SK-N-SH (cell line): ENCODE measurements around the gene SIRT2. TPM values are rescaled to one million over a fixed set of nuclear protein-coding genes. Genes with fewer than 3 reads are reported as not detected.

ENCODE experiments used
- CTCF ChIA-PET: fragments of 300-600, 350-600 bp; formaldehyde crosslinking; extraction: SDS; loops from one replicate; lab custom pipeline; 2021; lab: Yijun Ruan, JAX
- POLR2A ChIA-PET: fragments of 350-600 bp; sonication (Branson Sonifier 250); formaldehyde crosslinking; extraction: SDS; loops from one replicate; lab custom pipeline; 2020; ENCODE audit warnings: antibody characterized with exemption, inconsistent platforms; lab: Yijun Ruan, JAX
- DNase-seq: peaks from one replicate; pipeline ENCODE4 v3.0.0; 2012
- H2AFZ ChIP-seq: fragments of 200-600 bp; sonication (generic); 2 replicates; pipeline ENCODE4 v1.8.1; 2016; ENCODE audit warnings: antibody characterized with exemption, mild to moderate bottlenecking, low read depth
- H3F3A ChIP-seq: fragments of 200-600 bp; sonication (generic); replicated peaks from 2 replicates; pipeline ENCODE3; 2016; ENCODE audit warnings: antibody characterized with exemption, mild to moderate bottlenecking; ENCODE audit not compliant: insufficient read depth
- H3K27ac ChIP-seq, 2 experiments: fragments of 200-500 bp in 1 of 2; fragments of 200-600 bp in 1 of 2; sonication (Bioruptor generic) in 1 of 2; sonication (generic), shearing (Covaris generic) in 1 of 2; 2 replicates each; pipeline versions ENCODE4 v1.5.1 to v1.6.1; 2014 to 2016; ENCODE audit warnings: low read depth in 2 of 2, inconsistent platforms in 1 of 2, low read length in 1 of 2, mild to moderate bottlenecking in 1 of 2, mixed read lengths in 1 of 2
- H3K27me3 ChIP-seq: fragments of 200-600 bp; sonication (generic), shearing (Covaris generic); 2 replicates; pipeline ENCODE4 v1.6.1; 2016; ENCODE audit warnings: mixed run types; ENCODE audit not compliant: insufficient read depth
- H3K36me3 ChIP-seq, 2 experiments: fragments of 200-500 bp in 1 of 2; fragments of 200-600 bp in 1 of 2; sonication (Bioruptor generic) in 1 of 2; sonication (generic) in 1 of 2; replicated peaks in 1 of 2; 2 replicates each; pipeline versions ENCODE3 to v1.5.1; 2014 to 2016; ENCODE audit warnings: low read length in 1 of 2, mild to moderate bottlenecking in 1 of 2; ENCODE audit not compliant: insufficient read depth in 2 of 2, control insufficient read depth in 1 of 2
- H3K4me1 ChIP-seq, 2 experiments: fragments of 200-500 bp in 1 of 2; fragments of 200-600 bp in 1 of 2; sonication (Bioruptor generic) in 1 of 2; sonication (generic), shearing (Covaris generic) in 1 of 2; 2 replicates each; pipeline versions ENCODE4 v1.5.1 to v1.6.1; 2014 to 2016; ENCODE audit warnings: low read depth in 1 of 2, low read length in 1 of 2, mixed run types in 1 of 2; ENCODE audit not compliant: insufficient read depth in 2 of 2, control insufficient read depth in 1 of 2
- H3K4me2 ChIP-seq: fragments of 200-600 bp; sonication (generic), shearing (Covaris generic); 2 replicates; pipeline ENCODE4 v1.6.1; 2017; ENCODE audit warnings: mixed run types
- H3K4me3 ChIP-seq, 2 experiments: fragments of 200-500 bp in 1 of 2; fragments of 200-600 bp in 1 of 2; sonication (Bioruptor generic) in 1 of 2; sonication (generic), shearing (Covaris generic) in 1 of 2; 2 replicates each; pipeline versions ENCODE4 v1.5.1 to v1.8.1; 2014 to 2016; ENCODE audit warnings: low read depth in 2 of 2, inconsistent platforms in 1 of 2, low read length in 1 of 2, mild to moderate bottlenecking in 1 of 2, mixed read lengths in 1 of 2, moderate library complexity in 1 of 2
- H3K79me2 ChIP-seq: fragments of 200-600 bp; sonication (generic); 2 replicates; pipeline ENCODE4 v1.8.1; 2017; ENCODE audit warnings: mild to moderate bottlenecking; ENCODE audit not compliant: insufficient read depth
- H3K9ac ChIP-seq: fragments of 200-600 bp; sonication (generic); 2 replicates; pipeline ENCODE4 v1.6.1; 2017; ENCODE audit warnings: mixed run types
- H3K9me2 ChIP-seq: fragments of 200-600 bp; sonication (generic); 2 replicates; pipeline ENCODE4 v1.6.1; 2017; ENCODE audit warnings: mixed run types
- H3K9me3 ChIP-seq: fragments of 200-600 bp; sonication (generic); 2 replicates; pipeline ENCODE4 v1.6.1; 2017; ENCODE audit warnings: mixed run types, mild to moderate bottlenecking, moderate library complexity
- H4K20me1 ChIP-seq: fragments of 200-600 bp; sonication (generic); 2 replicates; pipeline ENCODE4 v1.6.1; 2017; ENCODE audit warnings: mild to moderate bottlenecking, mixed run types; ENCODE audit not compliant: insufficient read depth
- CHD2 ChIP-seq: fragments of 150-350 bp; IDR thresholded peaks from 2 replicates; pipeline ENCODE4 v1.6.1; 2018; ENCODE audit warnings: low read length; ENCODE audit not compliant: partially characterized antibody
- CTCF ChIP-seq: fragments of 200-600 bp; sonication (generic); IDR thresholded peaks from 2 replicates; pipeline ENCODE4 v1.6.1; 2017; ENCODE audit warnings: antibody characterized with exemption, mild to moderate bottlenecking, moderate library complexity
- ELF1 ChIP-seq: IDR thresholded peaks from 2 replicates; pipeline ENCODE4 v1.4.0; 2012
- EZH2phosphoT487 ChIP-seq: fragments of 200-600 bp; sonication (generic); IDR thresholded peaks from 2 replicates; pipeline ENCODE4 v1.6.1; 2017; ENCODE audit warnings: low read depth, mixed run types, mild to moderate bottlenecking, antibody characterized with exemption, moderate library complexity, borderline replicate concordance
- GABPA ChIP-seq: IDR thresholded peaks from 2 replicates; pipeline ENCODE4 v1.4.0; 2012; ENCODE audit warnings: low read depth, mild to moderate bottlenecking
- GATA2 ChIP-seq: sonication (generic); formaldehyde crosslinking; IDR thresholded peaks from 2 replicates; pipeline ENCODE4 v1.5.0; 2020; ENCODE audit warnings: mild to moderate bottlenecking, missing genetic modification reagents
- JUND ChIP-seq: IDR thresholded peaks from 2 replicates; pipeline ENCODE4 v1.4.0; 2012
- MAX ChIP-seq: IDR thresholded peaks from 2 replicates; pipeline ENCODE4 v1.4.0; 2012; ENCODE audit warnings: low read depth
- MEF2A ChIP-seq: IDR thresholded peaks from 2 replicates; pipeline ENCODE4 v1.4.0; 2012; ENCODE audit warnings: low read depth, borderline replicate concordance
- MXI1 ChIP-seq: IDR thresholded peaks from 2 replicates; pipeline ENCODE4 v1.6.1; 2012; ENCODE audit warnings: mild to moderate bottlenecking, low read depth, low read length, improper control_type of control experiment
- NFIC ChIP-seq: IDR thresholded peaks from 2 replicates; pipeline ENCODE4 v1.4.0; 2012; ENCODE audit warnings: borderline replicate concordance
- NRF1 ChIP-seq: IDR thresholded peaks from 2 replicates; pipeline ENCODE4 v1.6.1; 2012; ENCODE audit warnings: low read depth, mild to moderate bottlenecking, low read length
- PBX3 ChIP-seq: IDR thresholded peaks from 2 replicates; pipeline ENCODE4; 2012
- POLR2AphosphoS5 ChIP-seq: IDR thresholded peaks from 2 replicates; pipeline ENCODE4 v1.6.1; 2012; ENCODE audit warnings: low read depth, low read length
- REST ChIP-seq: IDR thresholded peaks from 2 replicates; pipeline ENCODE4 v1.6.1; 2012; ENCODE audit warnings: mild to moderate bottlenecking, low read depth, low read length, moderate library complexity
- RFX5 ChIP-seq: IDR thresholded peaks from 2 replicates; pipeline ENCODE4 v1.6.1; 2012; ENCODE audit warnings: mild to moderate bottlenecking, improper control_type of control experiment, low read length
- RXRA ChIP-seq: IDR thresholded peaks from 2 replicates; pipeline ENCODE4 v1.4.0; 2012; ENCODE audit warnings: low read depth, mild to moderate bottlenecking, borderline replicate concordance
- SIN3A ChIP-seq: IDR thresholded peaks from 2 replicates; pipeline ENCODE4 v1.6.1; 2012; ENCODE audit warnings: low read depth, mild to moderate bottlenecking, low read length, moderate library complexity, borderline replicate concordance
- SMC3 ChIP-seq: IDR thresholded peaks from 2 replicates; pipeline ENCODE4 v1.6.1; 2012; ENCODE audit warnings: low read depth, low read length, improper control_type of control experiment
- TAF1 ChIP-seq: IDR thresholded peaks from 2 replicates; pipeline ENCODE4 v1.6.1; 2012; ENCODE audit warnings: low read depth, mild to moderate bottlenecking, low read length, moderate library complexity, borderline replicate concordance
- TCF12 ChIP-seq: IDR thresholded peaks from 2 replicates; pipeline ENCODE4 v1.4.0; 2012
- TEAD4 ChIP-seq: IDR thresholded peaks from 2 replicates; pipeline ENCODE4 v1.4.0; 2012; ENCODE audit warnings: mild to moderate bottlenecking, borderline replicate concordance; ENCODE audit not compliant: insufficient read depth
- USF2 ChIP-seq: fragments of 150-350 bp; IDR thresholded peaks from 2 replicates; pipeline ENCODE4 v1.6.1; 2017; ENCODE audit warnings: antibody characterized with exemption, low read length, low read depth, borderline replicate concordance
- YY1 ChIP-seq: IDR thresholded peaks from 2 replicates; pipeline ENCODE4 v1.4.0; 2012; ENCODE audit warnings: low read depth, mild to moderate bottlenecking
- WGBS: methylation state at CpG from one replicate; pipeline ENCODE4 v1.1.6; 2017; ENCODE audit warnings: low lambda C conversion rate; 5-methylcytosine and 5-hydroxymethylcytosine counted together
- polyA plus RNA-seq, 3 experiments: library from polyadenylated mRNA; depleted of rRNA; stranded (reverse); fragments of >200 nt; gene quantifications; 2 replicates each; pipeline ENCODE4 v1.2.3, GENCODE V29; 2012

SIRT2 gene
- polyA plus RNA-seq, 1 of the 3 experiments (the other 2 are of a cell fraction) = 39.3 TPM

- H3K36me3 ChIP-seq = no peaks in the 10 kb centered on the region
- H3K4me1 ChIP-seq = peaks cover 0 to 10% of the 10 kb centered on the region in 2 experiments; a peak in 1 of 4 replicates
- no peaks in the 10 kb centered on the region for H3K9me3 ChIP-seq
- H3K27ac ChIP-seq = peak overlapping the region in 1 of 2 experiments; percentile 81; a peak in 2 of 4 replicates
- peak; percentile 81 for DNase-seq
- no peaks in the 10 kb centered on the region for H3K27me3 ChIP-seq
- H3K79me2 ChIP-seq = no peaks in the 10 kb centered on the region
- H4K20me1 ChIP-seq = no peaks in the 10 kb centered on the region
- WGBS = 49% methylated on average over 10 of the region's 10 CpGs
- no peak overlapping the region for H3K9ac ChIP-seq
- CTCF ChIA-PET = interaction anchor here (0.9 to 2.5 kb wide), 4 partner anchors 14 to 459 kb away, joined by 3 to 8 read pairs (median 4); partner anchors contain the start of gene FAM98C
- H2AFZ ChIP-seq = no peak overlapping the region
- H3K4me3 ChIP-seq = no peak overlapping the region
- H3F3A ChIP-seq = no peaks in the 10 kb centered on the region
- H3K9me2 ChIP-seq = no peaks in the 10 kb centered on the region
- POLR2A ChIA-PET = interaction anchor here (0.6 to 2.2 kb wide), 6 partner anchors 11 to 135 kb away, joined by 3 to 10 read pairs (median 6); partner anchors contain the start of genes ECH1, NFKBIB, RINL and SIRT2
- H3K4me2 ChIP-seq = no peak overlapping the region; the same call in 1 of the 2 replicates
- TF ChIP-seq RXRA (no peak), USF2 (no peak), MXI1 (peak; percentile 97), CTCF (no peak), TCF12 (peak; percentile 70), GABPA (no peak), POLR2AphosphoS5 (0 out of 2 replicates have a peak, but pooled peaks have one; percentile 29), NRF1 (no peak), GATA2 (CRISPR knock-in tag) (peak; percentile 99), ELF1 (no peak), CHD2 (peak; percentile 91), MAX (0 out of 2 replicates have a peak, but pooled peaks have one; percentile 32), NFIC (peak; percentile 61), REST (no peak), MEF2A (no peak), YY1 (no peak), EZH2phosphoT487 (no peak), RFX5 (peak; percentile 53; the same call in 1 of the 2 replicates), SIN3A (no peak), PBX3 (peak; percentile 80), JUND (no peak), TEAD4 (no peak), TAF1 (no peak), SMC3 (no peak; the same call in 1 of the 2 replicates)
Measured at GRCh38 chr19:38862321-38863059, 36.9 kb downstream of the SIRT2 start.
